HG03135 (cell line): ENCODE measurements around the gene CACNA1G.

Experiments used
- ATAC-seq: cut with Tn5 transposase; IDR thresholded peaks from one replicate; pipeline ENCODE4 v1.9.1; 2021; ENCODE audit warnings: mild to moderate bottlenecking, moderate library complexity; ENCODE audit not compliant: unreplicated experiment

The CACNA1G gene

DNA sequence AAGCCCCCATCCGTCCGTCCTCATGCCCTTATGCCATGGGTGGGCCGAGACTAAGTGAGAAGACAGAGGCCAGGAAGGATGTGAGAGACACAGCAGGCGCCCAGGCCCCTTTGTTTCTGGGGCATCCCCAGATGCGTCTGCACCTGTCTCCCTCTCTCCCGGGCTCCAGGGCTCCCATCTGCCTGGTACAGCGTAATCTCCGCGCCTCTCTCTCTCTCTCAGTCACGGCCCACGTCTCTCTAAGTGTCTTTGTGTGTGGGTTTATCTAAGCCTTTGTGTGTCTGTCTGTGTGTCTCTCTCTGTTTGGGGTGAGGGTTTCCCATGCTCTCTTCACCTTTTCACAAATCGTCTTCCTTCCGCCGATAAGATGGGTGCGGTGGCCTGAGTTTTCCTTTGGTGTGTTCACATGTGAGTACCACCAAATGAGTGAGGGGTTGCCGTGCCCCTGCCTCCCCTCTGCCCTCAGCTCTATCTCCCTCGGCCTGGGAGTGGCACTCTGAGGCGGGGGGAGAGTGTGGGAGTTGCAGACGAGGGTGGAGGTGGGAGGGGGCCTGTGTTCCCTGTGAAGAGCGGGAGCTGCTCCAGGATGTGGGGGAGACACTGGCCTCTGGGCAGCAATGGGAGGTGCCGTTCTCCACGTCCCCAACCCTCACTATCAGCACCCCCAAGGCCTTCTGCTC is 48.3 kb downstream of the CACNA1G start:
- ATAC-seq: no peak

DNA sequence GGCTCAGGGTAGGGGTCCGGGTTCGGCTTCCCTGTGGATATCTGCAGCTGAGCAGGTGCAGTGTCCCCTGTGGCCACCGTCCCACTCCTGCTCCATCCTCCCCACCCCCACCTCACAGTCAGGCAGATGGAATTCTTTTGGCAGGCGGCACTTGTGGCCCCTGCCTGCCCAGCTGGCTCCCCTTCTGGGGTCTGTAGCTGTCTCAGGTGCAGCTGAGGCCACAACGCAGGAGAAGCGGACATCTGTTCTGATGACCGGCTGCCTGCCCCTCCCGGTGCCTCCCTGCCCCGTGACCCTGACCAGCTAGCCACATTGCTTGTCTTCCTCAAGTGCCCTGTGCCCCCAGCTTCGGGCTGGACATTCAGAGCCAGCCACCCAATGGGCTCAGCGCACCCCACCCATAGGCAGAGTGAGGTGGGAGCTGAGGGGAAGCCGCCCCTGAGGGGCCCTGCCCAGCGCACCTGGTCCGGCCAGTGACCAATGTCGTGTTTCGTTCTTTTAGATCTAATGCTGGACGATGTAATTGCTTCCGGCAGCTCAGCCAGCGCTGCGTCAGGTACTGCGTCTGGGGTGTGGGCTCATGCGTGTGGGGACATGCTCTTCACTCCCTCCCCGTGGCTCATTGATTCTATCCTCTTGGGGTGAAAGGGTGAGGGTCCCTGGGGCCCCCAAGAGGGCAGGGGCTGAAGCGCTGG is 49.0 kb downstream of the CACNA1G start:
- ATAC-seq: no peak

DNA sequence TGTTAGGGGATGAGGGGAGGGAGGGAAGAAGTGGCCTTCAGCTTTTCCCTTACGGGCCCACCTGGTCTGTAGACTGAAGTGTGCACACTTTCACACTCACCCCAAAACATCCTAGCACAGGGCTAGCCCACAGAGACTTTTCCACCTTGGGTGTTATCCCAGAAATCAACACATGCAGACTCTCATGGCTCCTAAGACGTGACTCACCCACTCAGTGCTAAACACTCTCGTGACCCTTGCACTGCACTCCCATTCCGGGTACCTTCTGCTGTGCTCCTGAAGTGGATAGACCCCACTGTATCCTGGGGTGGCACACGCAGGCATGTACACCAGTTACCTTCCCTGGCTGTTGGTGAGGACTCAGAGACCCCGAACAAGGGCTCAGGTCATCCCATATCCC is 51.1 kb downstream of the CACNA1G start:
- no peak for ATAC-seq

DNA sequence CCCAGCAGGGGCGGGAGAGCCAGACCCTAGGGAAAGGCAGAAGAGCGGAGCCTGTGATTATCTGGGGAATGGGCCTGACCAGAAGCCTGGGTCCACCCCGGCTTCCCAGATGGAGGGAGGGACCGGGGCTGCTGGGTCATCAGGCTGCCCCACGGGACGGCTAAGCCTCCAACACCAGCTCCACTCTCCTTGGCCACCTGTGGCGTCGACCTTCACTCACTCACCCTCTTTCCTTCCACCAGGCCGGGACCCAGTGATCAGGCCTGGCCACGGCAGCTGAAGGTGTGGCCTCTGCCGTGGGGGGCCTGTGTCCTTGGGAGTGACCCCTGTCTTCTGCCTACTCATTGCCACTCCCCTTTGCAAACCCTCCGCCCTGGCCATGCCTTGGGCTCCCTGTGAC is 51.8 kb downstream of the CACNA1G start:
- no peak for ATAC-seq

- no peak for ATAC-seq
Observed at GRCh38 chr17:50613007-50613992, 52.8 kb downstream of the CACNA1G start.

DNA sequence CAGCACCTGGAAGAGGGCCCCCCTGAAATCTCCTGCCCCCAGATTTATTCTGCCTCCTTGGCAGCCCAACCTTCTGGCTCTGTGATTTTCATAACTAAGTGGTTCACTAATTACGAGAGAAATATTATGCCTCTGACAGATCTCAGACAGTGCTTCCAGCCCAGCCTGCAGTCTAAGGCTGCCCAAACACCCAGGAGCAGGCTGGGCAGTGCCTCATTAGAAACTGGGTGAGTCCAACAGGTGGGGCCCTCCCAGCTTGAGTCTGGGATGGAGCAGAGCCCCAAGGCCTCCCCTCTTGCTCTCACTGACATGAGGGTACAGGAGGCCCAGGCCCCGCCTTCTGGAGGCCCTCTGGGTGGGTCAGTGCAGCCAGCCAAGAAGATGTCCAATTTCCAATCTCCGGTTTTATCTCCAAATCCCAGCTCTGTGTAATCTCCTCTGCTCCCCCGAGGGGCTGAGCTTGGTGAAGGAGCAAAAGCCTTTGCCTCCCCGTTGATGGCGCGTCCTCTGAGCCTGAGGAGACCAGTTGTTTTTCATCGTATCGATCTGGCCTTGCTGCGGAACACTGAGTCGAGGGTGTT is 54.0 kb downstream of the CACNA1G start:
- ATAC-seq: no peak

DNA sequence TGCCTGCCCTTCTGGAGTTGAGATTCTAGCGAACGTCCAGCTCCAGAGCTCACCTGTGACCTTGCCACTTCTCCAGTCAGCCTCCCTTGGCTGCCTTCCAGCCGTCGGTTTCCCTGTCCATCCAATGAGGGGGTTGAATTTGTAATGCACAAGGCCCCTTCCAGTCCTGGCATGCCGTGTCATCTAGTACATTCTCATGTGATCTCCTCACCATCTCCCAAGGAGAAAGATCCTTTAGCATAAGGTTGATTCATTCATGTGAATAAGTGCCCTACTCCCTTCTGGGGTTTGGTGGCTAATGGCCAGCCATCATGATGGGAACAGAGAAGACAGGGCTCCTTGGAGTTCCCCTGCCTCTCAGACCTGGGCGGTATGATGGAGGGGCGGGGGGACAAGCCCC is 55.3 kb downstream of the CACNA1G start:
- no peak for ATAC-seq

DNA sequence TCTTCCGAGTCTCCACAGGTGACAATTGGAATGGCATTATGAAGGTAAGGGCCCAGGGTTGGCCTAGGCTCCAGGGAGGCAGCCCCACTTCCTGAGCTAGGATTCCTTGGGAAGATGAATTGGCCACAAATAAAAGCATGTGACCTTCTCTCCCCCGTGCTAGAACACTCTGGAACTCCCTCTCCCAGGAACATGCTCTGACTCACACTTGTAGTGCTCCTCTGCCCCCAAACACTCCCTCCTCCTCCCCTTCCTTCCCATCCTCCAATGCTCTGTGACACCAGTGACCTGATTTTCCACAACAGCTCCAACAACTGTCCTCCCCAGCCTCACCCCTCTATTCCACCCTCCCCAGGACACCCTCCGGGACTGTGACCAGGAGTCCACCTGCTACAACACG is 57.8 kb downstream of the CACNA1G start:
- no peak for ATAC-seq

DNA sequence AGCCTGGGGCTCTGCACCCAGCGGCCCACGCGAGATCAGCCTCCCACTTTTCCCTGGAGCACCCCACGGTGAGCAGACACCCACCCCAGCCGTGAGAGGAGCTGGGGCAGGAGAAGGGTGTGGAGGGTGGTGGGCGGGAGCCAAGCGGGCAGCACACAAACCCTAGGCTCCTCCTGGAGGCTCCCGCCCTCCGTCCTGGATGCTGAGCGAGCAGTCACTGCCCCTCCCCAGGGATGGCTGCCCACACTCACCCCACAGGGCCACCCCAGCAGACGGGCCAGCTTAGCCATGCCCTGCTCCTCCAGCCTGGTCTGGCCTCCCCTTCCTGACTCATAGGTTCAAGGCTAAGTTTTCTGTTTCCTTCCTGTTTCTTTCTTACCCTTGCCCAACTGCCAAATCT is 58.4 kb downstream of the CACNA1G start:
- ATAC-seq: no peak

- ATAC-seq: no peak
Observed at GRCh38 chr17:50619489-50619888, 59.0 kb downstream of the CACNA1G start.

DNA sequence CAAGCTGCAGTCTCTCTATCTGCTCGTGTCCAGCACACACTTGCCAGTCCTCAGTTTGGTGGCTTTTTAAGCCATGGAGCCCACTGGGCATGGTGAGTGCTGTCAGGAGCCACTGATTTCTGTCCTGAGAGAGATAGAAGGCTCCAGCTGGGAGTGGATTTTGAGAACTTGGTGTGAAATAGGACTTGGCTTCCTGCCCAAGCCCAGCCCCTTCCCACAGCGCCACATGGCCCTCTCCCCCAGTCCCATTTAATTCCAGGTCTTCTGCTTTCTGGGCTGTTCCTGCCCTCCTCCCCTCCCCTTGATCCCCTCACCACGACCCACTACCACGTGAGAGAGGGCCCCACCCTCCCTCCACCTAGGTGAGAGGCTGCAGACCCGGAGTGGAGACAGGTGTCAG is 59.7 kb downstream of the CACNA1G start:
- ATAC-seq: no peak

DNA sequence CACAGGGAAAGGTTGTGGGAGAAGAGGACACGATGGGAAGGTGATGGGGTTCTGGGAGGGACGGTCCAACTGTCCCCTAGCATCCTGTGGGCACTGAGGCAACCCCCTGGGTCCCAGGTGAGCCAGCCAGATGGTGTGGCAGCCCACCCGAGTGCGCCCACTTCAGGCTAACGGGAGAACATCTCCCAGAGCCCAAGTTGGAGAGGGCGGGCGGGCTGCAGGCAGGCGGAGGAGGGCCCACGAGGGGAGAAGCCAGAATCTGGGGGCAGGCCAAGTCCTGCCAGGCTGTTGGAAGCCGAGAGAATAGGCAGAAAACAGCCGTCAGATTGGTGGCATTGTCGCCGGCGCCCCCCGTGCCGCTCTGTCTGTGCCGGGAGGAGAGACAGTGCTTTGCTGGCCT is 60.3 kb downstream of the CACNA1G start:
- ATAC-seq: no peak

GRCh38 chr17:50621574-50622031 is 61.1 kb downstream of the CACNA1G start:
- ATAC-seq: no peak

GRCh38 chr17:50624321-50624934 is 63.9 kb downstream of the CACNA1G start:
- no peak for ATAC-seq

DNA sequence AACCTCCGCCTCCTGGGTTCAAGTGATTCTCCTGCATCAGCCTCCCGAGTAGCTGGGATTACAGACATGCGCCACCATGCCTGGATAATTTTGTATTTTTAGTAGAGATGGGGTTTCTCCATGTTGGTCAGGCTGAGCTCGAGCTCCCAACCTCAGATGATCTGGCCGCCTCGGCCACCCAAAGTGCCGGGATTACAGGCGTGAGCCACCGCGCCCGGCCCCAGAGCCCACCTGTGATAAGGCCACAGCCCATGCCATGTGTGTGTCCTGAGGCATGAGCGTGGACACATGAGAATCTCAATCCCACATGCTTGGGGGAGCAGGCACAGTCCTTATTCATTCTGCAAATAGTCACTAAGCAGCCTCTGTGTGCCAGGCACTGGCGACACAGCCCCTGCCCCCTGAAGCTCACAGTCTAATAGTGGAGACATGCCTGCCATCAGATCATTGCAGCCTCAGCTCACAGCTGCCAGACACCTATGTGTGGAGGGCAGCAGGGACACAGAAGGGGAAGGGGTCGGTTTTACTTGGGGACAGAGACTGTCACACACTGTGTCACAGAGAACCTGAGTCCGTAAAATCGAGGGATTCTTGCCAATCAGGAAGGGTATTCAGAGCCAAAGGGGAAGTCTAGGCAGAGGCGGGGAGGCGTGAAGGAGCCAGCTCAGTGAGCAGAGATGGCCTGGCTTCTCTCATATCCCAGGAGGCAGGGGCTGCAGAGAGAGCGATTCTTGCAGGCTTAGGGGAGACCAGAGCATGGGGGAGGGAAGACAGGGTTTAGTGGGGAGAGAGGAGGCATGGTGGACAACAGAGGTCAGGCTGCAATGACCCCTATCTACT is 64.7 kb downstream of the CACNA1G start:
- ATAC-seq: no peak

- no peak for ATAC-seq
Observed at GRCh38 chr17:50626037-50626574, 65.6 kb downstream of the CACNA1G start.

- ATAC-seq: no peak
Observed at GRCh38 chr17:50627036-50627781, 66.7 kb downstream of the CACNA1G start.

DNA sequence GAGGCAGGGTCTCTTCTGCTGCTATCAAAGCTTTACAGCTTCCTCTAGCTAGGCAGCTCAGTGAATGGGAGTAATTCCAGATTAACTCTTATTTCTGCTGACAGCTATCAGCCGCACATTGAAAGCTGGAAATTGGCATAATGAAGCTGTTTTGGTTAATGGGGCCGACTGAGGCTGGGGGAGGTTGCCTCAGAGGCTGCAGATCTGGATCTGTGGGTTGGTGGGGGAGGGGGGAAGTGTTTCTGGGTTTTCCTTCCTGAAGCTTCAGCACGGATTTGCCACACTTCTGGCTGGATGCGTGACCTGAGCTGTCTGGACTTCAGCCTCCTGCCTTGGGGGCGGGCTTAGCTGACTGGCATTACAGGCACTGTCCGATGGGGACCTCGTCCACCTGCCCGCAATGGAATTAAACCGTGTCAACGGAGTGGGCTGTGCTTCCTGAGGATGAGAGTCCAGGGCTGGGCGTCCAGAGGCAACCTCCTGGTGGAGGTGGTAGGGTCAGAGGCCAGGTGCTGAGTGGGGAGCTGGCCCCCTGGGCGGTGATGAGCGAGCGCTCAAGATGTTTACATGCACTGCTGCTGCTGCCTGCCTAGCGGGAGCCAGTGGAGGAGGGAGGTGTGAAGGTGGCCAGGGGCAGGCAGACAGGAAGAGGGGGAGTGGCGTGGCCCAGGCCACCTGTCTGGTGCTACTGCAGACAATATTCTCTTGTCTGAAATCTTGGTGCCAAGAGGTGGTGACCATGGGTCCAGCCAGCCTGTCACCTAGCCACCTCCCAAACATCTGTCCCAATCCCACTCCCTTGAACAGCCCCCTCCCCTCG is 67.5 kb downstream of the CACNA1G start:
- ATAC-seq: no peak
